GM18873 (cell line): ENCODE results near the gene CTR9.
A peak's percentile ranks its signal among the peaks of the same experiment; 100 is the strongest.

Experiments used
- ATAC-seq: cut with Tn5 transposase; IDR thresholded peaks from one replicate; pipeline ENCODE4 v1.9.1; 2021; ENCODE audit warnings: mild to moderate bottlenecking, moderate library complexity, moderate number of reproducible peaks; ENCODE audit not compliant: unreplicated experiment, low FRiP score

CTR9 gene

DNA sequence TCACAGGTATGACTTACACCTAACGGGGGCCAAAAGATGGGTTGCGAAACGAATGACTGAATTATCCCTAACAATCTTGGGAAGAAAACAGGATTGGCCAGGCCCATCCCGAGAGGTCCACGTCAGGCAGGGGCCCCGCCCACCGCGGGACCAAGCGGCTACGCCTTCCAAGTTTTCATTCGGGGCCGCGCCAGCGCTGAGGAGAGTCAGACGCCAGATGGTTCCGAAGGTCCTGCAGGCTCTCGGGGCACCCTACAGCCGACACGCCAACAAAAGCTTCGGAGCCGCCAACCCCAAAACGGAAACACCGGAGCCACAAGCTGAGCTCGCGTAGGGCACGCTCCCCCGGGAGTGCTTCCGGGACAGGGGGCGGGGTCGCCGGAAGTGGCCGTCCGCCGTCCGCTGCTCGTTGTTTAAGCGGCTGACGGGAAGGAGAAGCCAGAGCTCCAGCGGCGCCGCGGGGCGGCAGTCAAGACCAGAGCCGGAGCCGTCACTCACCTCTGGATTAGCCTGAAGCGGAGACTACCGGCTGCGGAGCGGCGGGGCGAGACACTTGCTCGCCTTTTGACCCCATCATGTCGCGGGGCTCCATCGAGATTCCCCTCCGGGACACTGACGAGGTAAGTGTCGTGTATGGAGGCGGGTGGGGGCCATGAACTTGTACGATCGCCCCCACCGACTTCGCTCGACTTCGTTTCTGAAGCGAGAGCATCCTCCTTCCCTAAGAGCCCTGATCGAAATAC is at the start of gene CTR9:
Gene CTR9, plus strand, starts transcription at position 409 of the 743 bp plus-strand sequence. Its CDS starts 167 bp downstream, at position 576.
- ATAC-seq: peak; percentile 72

DNA sequence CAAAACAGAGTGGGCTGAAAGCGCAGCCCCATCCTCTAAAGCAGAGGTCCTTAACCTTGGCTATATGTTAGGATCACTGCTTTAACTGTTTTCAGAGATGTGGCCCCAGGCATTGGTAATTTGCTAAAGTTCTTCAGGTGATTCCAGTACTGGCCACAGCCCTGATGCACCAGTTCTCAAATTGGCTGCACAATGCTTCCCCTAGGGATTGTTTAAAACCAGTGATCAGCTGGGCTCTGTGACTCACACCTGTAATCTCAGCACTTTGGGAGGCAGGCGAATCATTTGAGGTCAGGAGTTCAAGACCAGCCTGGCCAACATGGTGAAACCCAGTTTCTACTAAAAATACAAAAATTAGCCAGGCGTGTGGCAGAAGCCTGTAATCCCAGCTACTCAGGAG is 49.1 kb upstream of the CTR9 start:
- no peak for ATAC-seq

DNA sequence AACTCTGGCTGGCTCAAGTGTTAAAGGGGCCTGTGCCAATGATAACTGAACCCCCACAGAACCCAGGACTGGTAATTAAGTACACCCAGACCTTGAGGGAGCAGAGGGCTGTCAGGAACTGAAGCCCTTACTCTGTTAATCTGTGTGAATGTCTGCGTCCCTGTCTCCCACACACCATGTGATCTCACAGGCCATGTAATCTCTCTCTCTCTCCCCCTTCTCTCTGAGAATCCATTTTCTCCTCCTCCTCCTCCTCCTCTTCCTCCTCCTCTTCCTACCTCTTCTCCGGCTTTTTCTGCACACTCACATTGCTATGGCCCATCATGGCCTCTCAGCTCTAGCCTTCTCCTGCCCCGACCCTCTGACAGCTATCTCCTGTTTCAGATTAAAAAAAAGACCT is 42.9 kb upstream of the CTR9 start:
- no peak for ATAC-seq

DNA sequence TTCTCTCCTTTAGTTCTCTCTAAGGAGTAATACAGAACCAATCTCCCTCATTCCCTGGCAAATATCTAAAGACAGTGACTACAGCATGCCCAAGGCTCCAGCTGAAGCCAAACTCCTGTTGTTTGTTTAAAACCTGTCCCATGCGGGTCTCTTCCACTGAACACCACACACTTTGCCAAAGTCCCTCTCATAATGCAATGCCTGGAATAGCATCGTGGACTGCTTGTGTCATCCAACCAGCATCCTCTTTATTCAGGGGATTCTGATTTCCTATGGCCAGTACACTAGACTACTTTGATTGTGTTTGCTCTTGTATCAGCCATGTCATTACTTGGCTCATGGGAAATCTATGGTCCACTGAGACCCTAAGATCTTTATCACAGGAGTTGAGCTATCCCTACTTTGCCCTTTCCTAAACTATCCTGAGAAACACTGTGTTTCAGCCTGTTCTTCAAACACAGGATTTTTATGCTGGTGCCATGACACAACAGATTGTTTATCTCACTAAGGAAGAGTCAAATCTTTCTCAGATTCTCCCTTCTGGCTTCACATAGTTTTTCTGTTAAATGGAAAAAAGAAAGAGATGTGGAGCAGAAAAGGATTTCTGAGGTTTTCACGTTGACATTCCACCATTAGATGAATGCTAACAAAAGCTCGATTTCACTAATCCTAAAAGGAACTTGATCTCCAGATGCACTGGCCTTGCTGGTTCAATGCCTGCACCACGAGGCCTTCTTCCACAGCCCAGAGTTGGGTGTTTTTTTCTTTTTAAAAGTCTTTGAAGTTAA is 41.6 kb upstream of the CTR9 start:
- no peak for ATAC-seq

DNA sequence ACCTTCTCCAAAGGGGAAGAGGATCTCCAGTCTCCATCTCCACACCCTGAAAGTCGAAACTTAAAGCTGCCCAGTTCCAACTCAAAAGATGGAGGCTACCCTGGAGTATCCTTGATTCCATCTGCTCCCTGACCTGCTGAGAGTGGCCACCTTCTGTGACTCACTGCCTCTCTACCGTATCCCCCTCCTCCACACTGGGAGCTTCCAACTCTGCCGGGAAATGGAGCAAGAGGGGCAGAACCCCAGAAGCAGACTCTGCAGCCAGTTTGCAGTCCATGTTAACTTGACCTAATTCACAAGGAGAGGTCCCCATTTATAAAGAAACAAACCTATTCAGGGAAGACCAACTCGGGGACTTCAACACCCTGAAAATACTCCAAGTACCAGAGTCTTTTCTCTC is 35.5 kb upstream of the CTR9 start:
- ATAC-seq: no peak

DNA sequence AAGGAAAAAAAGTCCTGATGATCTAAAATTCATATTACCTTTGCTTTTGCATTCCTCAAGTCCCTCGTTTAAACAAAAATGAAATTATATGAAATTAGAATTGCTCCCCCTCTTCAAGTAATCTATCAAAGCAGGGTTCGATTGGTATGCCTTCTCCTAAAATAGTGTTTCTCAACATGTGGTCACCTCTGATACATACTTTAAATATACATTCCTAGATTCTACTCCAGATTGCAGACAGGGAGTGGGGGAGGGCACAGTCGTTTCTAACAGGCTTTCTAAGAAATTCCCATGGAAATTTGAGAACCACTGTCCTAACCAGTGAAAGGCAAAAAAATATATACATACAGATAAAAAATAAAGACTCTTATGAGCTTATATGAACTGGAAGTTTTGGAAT is 34.9 kb upstream of the CTR9 start:
- ATAC-seq: no peak

DNA sequence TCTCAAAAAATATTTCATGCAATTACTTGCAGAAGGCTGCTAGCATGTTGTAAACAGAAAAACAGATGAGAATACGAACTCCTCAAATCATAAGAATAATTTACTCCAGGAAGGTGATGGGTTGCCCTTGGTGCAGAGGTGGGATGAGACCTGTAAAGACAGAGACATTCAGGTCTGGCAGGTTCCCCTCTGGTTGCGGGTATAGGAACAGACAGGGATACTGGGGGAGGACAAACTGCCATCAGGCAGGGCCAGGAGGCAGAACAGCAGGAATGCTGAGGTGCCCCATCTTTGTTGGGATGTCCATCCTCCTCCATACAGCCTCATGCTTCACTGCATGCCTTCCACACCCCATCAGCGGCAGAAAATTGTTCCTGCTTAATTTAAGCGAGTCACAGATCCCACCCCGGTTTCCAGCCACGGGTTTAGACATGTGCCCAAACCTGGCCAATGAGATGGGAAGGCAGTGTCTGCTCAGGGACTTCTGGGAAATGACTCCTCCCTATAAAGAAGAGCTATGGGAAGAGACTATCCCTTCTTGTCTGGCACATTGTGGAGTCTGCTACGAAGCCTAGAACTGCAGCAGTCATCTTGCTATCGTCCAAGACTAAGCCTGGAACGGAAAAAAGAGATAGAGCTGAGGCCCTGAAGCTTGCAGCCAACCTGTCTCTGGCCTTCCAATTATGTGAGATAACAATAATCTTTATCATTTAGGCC is 34.3 kb upstream of the CTR9 start:
- ATAC-seq: no peak

DNA sequence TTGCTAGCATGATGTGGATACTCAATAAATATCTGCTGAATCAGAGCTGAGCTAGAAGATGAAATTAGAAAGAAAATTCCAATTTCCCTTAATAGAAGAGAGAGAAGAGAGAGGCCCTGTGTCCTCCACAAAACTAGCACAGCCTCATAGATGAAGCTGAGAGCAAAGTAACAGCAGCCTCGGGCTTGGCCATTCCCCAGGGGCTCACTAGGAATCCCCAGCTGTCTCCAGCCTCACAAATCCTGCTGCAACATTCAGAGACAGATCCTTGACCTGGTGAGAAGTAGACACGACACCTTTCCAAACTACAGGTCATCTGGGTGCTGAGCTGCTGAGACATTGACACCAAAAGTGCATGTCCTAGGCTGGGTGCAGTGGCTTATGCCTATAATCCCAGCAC is 31.4 kb upstream of the CTR9 start:
- no peak for ATAC-seq

DNA sequence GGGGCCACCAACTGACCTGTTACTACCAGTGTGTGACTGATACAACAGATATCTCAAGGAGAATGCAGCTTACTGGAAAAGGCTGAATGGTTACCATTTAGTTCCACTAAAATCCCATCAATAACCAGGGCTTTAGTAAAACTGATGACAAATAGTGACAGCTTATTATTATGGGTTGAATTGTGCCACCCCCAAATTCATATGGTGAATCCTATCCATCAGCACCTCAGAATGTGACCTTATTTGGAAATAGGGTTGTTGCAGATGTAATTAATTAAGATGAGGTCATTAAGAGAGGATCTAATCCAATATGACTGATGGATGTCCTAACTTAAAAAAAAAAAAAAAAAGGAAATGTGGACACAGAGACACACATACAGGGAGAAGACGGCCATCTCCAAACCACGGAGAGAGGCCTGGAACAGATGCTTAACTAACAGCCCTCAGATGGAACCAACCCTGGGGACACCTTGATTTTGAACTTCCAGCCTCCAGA is 30.1 kb upstream of the CTR9 start:
- ATAC-seq: no peak

DNA sequence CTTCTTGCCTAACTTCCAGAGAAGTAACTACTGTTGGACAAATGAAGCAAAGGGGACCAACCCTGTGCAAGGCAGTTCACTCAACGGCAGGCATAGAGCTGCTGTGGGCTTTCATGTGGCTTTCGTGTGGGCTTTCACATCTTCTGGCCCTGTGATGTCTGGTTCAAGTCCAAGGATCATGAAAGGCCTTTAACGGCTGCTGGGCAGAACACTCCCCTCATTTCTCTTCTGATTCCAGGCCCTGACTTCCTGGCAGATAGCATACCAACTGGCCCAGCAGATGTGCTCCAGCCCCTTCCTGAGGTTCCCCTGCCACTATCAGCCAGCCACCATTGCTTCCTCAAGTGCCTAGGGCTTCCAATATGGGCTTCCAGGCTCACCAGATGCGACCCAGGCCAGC is 28.7 kb upstream of the CTR9 start:
- ATAC-seq: no peak

DNA sequence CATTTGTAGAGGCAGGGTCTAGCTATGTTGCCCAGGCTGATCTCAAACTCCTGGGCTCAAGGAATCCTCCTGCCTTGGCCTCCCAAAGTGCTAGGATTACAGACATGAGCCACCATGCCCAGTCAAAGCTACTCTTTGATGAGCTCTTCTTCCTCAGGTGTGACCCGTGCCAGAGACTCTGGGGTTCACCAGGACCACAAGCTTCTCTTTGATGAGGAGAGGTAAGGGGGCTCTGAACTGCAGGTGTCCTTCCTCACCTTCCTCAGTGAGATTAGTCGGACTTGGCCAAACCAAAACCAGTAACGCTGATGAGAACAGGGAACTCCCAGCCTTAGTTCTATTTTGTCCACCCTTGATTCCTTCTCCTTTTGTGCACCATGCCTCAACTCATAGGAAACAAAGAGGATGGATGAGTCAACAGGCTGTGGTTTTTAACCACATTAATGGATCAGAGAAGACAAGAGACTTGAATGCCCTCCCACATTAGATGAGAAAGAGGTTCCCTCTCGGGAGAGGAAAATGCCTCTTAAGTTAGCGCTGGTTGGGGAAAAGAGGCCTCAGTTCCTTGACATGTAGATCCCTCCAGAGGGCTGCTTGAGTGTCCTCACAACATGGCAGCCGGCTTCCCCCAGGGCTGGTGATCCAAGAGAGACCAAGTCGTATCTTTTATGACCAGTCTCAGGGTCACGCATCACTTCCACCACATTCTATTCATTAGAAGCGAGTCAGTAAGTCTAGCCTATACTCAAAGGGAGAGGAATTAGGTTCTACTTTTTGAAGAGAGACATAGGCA is 25.7 kb upstream of the CTR9 start:
- no peak for ATAC-seq

DNA sequence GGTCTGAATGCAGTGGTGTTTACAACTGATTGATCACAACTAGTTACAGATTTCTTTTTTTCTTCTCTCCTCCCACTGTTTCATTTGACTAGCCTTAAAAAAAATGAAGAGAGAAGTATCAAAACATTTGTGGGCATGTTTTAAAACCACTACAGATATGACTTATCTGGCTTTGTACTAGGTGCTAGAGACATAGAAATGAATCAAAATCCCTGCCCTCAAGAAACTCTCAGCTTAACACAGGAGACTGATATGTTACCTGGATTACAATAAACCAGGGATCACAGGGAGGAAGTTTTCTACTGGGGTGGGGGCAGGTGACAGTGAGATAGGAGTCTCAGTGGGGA is 25.2 kb upstream of the CTR9 start:
- ATAC-seq: no peak

DNA sequence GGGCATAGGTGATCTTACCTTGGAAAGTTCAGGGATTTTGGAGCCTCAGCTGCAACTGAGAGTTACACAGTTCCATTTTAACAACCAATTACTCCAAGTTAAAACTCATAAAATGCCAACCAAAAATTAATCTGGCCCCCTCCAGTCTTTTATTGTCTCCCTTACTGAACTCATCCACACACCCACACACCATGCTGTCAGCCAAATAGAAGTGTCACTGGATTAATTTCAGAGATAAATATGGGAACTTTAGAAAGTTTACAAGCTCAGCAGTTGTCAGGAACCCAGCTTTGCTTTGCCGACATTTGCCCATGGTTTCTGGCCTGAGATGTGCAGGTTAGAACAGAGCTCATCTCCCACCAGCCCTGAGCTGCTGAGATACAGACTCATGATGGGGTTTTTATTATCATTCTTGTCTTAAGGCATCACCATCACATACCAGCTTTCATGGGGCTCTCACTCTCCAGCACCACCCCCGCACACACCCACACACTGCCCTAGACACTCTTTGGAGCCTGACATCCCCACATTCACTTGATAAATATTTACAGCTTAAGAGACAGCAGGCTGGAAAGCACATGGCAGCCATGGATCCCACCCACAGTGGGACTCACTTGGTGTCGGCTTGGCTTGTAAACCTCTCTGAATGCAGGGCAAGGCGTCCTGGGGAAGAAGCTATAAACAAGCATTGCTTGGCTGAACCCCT is 23.7 kb upstream of the CTR9 start:
- ATAC-seq: no peak

DNA sequence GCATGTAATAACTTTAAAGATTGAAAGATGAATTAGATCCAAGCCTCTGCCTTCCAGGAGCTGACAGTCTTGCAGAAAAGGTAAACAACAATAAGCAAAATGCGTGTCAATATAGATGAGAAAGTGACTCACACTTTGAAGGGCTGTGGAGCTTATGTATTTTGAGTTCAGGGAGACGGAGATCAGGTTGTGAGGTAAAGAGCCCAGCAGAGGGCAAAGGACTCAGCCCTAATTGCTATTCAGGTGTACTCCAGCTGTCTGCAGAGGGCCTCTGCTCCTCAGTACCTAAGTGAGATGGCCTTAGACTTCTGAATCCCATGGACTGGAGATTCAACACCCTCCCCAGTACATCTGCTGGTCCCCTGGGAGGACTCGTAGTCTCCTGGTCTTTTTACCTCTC is 22.9 kb upstream of the CTR9 start:
- no peak for ATAC-seq

DNA sequence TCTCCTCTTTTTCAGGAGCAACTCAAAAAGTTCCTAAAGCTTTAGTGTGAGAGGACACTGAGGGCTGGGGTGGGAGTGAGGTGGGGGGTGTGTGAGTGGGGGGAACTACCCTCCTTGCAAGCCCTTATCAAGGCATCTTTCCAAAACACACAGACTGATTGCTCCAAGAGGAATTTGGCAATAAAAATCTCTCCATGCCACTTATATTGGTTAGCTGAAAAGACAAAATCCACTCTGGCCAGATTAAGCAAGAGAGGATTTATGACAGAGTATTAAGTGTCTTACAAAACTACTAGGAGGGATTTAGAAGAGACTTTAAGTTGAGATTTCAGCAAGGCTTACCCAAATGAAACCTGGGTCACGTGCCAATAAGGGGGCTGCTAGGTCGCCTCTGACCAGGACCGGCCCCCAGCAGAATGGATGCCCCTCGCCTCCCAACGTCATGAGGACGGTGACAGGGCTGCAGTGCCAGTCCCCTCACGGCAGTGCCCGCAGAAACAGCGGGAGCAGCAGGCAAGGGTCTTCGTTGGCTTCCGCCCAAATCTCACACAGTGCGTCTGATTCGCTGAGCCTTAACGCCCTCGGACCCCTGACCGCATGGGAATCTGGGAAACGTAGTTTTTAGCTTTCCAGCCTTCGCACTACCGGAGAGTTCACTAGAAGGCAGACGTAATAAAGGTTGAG is 22.1 kb upstream of the CTR9 start:
- no peak for ATAC-seq

DNA sequence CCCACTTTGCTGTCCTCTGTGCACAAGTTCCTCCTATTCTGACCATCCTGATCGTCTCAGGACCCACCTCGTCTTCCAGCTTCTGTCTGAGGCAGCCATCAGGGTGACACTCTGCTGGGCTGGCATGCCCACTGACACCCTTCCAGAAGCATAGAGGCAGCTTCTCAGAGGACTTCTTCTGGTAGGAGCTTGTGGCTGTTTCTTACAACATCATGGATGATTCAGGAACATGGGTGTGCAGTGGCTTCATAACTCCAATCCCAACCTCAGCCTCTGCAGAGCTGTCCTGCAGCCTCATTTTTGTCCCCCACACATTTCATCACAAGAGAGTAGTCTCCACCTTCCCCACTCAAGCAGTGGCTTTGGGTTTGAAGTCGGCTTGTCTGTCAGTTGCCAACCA is 20.9 kb upstream of the CTR9 start:
- ATAC-seq: no peak

DNA sequence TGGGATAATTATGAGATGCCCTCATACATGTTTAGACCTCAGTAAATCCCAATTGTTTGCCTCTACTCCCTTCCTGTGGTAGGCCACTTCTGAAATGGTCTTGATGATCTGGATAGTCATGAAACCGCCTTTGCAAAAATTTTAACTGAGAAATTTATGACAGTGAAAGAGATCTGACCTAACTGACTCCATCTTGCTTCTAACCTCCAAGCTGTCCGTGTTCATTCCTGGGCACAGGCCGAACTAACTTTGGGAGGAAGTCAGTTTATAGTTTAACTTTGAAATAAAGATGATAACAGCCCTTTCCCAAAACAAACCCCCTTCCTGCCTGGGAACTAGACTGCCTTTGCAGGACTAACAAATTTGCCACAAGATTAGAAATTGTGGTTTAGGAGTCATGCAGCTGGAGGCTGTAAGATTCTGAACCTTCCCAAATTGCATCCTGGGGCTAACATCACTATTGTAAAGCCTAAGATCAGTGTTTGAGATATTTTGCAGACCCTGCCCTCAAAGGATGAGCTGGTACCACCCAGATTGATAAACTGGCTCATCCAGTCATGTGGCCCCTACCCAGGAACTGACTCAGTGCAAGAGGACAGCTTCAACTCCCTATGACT is 19.9 kb upstream of the CTR9 start:
- ATAC-seq: no peak

DNA sequence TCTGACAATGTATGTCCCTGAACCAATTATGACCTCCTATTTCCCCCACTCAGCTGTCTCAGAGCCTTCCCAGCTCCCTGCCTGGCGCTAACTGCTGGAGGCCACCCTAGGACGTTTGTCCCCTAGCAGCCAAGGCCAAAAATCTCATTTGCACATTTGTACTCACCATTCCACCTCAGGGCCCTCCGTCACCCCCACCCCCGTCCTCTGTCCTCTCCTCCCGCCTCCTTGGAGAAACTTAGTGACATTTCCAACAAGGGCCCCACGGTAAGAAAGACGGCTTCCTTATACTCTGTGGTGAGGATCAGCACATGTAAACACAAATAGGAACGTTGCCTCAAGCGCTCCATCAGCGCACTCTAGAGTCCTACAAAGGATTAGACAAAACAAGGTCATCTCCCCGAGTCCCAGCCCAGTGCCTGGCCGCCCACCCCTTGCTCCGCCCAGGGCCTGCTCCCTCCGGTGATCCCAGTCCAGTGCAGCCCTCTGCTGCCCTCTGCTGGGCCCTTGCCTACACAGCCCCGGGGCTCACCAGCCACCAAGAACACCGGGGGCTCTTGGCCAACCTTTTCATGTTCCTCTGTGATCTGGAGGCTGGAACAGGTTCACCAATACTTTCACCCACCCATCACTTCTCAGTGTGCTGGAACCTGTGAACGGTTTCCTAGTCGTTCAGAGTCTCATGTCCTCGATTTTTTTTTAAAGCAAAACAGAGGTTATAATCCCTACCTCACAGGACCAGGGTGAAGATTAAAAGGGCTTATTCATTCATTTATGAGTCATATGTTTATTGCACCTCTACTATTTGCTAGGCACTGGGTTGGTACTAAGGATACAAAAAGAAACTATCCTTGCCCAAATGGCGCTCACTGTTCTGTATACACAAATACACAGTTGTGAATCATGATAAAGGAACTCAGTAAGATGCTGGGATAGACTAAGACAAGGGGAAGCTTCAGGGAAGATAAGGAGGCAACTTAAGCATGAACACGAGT is 15.3 kb upstream of the CTR9 start:
- peak; percentile 84 for ATAC-seq
